Measurements from ENCODE around the gene CCL1. TPM values are rescaled to one million over a fixed set of nuclear protein-coding genes. Genes with fewer than 3 reads are reported as not detected.

CCL1 gene
- total and polyA plus RNA-seq, 9 of the 15 experiments (the other 6 are each of a cell fraction or from before 2014, with no cell fraction given) = 0.45 TPM; not detected in 8

DNA sequence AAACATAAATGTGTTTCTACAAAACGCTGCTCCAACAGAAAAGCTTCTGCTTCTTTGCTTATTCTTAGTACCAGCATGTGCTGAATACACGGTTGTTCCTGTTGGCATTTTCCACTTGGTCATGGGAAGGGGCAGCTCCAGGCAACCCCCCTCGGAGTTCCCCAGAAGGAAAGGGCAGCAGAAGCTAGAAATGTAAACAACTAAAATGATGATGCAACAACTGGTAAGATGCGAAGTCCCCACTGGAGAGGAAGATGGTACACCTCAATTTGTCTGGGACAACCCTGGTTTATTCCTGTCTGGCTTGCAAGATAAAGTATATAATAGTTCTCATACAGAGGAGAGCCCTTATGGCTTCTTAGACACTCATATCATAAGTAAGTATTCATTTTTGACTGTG is 16.0 kb downstream of the CCL1 start (continued):
- TF ChIP-seq, protein P1, sequence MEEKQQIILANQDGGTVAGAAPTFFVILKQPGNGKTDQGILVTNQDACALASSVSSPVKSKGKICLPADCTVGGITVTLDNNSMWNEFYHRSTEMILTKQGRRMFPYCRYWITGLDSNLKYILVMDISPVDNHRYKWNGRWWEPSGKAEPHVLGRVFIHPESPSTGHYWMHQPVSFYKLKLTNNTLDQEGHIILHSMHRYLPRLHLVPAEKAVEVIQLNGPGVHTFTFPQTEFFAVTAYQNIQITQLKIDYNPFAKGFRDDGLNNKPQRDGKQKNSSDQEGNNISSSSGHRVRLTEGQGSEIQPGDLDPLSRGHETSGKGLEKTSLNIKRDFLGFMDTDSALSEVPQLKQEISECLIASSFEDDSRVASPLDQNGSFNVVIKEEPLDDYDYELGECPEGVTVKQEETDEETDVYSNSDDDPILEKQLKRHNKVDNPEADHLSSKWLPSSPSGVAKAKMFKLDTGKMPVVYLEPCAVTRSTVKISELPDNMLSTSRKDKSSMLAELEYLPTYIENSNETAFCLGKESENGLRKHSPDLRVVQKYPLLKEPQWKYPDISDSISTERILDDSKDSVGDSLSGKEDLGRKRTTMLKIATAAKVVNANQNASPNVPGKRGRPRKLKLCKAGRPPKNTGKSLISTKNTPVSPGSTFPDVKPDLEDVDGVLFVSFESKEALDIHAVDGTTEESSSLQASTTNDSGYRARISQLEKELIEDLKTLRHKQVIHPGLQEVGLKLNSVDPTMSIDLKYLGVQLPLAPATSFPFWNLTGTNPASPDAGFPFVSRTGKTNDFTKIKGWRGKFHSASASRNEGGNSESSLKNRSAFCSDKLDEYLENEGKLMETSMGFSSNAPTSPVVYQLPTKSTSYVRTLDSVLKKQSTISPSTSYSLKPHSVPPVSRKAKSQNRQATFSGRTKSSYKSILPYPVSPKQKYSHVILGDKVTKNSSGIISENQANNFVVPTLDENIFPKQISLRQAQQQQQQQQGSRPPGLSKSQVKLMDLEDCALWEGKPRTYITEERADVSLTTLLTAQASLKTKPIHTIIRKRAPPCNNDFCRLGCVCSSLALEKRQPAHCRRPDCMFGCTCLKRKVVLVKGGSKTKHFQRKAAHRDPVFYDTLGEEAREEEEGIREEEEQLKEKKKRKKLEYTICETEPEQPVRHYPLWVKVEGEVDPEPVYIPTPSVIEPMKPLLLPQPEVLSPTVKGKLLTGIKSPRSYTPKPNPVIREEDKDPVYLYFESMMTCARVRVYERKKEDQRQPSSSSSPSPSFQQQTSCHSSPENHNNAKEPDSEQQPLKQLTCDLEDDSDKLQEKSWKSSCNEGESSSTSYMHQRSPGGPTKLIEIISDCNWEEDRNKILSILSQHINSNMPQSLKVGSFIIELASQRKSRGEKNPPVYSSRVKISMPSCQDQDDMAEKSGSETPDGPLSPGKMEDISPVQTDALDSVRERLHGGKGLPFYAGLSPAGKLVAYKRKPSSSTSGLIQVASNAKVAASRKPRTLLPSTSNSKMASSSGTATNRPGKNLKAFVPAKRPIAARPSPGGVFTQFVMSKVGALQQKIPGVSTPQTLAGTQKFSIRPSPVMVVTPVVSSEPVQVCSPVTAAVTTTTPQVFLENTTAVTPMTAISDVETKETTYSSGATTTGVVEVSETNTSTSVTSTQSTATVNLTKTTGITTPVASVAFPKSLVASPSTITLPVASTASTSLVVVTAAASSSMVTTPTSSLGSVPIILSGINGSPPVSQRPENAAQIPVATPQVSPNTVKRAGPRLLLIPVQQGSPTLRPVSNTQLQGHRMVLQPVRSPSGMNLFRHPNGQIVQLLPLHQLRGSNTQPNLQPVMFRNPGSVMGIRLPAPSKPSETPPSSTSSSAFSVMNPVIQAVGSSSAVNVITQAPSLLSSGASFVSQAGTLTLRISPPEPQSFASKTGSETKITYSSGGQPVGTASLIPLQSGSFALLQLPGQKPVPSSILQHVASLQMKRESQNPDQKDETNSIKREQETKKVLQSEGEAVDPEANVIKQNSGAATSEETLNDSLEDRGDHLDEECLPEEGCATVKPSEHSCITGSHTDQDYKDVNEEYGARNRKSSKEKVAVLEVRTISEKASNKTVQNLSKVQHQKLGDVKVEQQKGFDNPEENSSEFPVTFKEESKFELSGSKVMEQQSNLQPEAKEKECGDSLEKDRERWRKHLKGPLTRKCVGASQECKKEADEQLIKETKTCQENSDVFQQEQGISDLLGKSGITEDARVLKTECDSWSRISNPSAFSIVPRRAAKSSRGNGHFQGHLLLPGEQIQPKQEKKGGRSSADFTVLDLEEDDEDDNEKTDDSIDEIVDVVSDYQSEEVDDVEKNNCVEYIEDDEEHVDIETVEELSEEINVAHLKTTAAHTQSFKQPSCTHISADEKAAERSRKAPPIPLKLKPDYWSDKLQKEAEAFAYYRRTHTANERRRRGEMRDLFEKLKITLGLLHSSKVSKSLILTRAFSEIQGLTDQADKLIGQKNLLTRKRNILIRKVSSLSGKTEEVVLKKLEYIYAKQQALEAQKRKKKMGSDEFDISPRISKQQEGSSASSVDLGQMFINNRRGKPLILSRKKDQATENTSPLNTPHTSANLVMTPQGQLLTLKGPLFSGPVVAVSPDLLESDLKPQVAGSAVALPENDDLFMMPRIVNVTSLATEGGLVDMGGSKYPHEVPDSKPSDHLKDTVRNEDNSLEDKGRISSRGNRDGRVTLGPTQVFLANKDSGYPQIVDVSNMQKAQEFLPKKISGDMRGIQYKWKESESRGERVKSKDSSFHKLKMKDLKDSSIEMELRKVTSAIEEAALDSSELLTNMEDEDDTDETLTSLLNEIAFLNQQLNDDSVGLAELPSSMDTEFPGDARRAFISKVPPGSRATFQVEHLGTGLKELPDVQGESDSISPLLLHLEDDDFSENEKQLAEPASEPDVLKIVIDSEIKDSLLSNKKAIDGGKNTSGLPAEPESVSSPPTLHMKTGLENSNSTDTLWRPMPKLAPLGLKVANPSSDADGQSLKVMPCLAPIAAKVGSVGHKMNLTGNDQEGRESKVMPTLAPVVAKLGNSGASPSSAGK (IDR thresholded peaks at IDR 0.05) = no peak
- TF ChIP-seq, protein P2, sequence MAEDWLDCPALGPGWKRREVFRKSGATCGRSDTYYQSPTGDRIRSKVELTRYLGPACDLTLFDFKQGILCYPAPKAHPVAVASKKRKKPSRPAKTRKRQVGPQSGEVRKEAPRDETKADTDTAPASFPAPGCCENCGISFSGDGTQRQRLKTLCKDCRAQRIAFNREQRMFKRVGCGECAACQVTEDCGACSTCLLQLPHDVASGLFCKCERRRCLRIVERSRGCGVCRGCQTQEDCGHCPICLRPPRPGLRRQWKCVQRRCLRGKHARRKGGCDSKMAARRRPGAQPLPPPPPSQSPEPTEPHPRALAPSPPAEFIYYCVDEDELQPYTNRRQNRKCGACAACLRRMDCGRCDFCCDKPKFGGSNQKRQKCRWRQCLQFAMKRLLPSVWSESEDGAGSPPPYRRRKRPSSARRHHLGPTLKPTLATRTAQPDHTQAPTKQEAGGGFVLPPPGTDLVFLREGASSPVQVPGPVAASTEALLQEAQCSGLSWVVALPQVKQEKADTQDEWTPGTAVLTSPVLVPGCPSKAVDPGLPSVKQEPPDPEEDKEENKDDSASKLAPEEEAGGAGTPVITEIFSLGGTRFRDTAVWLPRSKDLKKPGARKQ (CRISPR knock-in tag; IDR thresholded peaks at IDR 0.05) = no peak
- TF ChIP-seq ETV1 (tag; conservative IDR thresholded peaks at IDR 0.05; ENCODE audit: low read depth) (no peak), IFI16 (CRISPR knock-in tag; IDR thresholded peaks at IDR 0.05) (no peak), CXXC5 (CRISPR knock-in tag; IDR thresholded peaks at IDR 0.05) (peak; percentile 26; the same call in 1 of the 2 replicates), ZNF436 (CRISPR knock-in tag; IDR thresholded peaks at IDR 0.05) (no peak), ZBTB17 (CRISPR knock-in tag; IDR thresholded peaks at IDR 0.05) (no peak), CTBP1 (IDR thresholded peaks at IDR 0.05; ENCODE audit: borderline replicate concordance) (peak; percentile 37), SREBF1 (IDR thresholded peaks at IDR 0.05; ENCODE audit: borderline replicate concordance, low read depth, low read length) (no peak), ZNF347 (CRISPR knock-in tag; IDR thresholded peaks at IDR 0.05; ENCODE audit: low read depth) (no peak), HSF4 (CRISPR knock-in tag; IDR thresholded peaks at IDR 0.05; ENCODE audit: borderline replicate concordance) (no peak), BMI1 (IDR thresholded peaks at IDR 0.05; ENCODE audit: low read length) (no peak), SIX5 (IDR thresholded peaks at IDR 0.05; ENCODE audit: borderline replicate concordance in 1 of 2, insufficient read depth in 1 of 2, low read depth in 1 of 2, low read length in 2 of 2) (no peak), PTTG1 (tag; IDR thresholded peaks at IDR 0.05; ENCODE audit: low read depth) (no peak), PURB (CRISPR knock-in tag; IDR thresholded peaks at IDR 0.05; ENCODE audit: low read depth) (no peak)
- TF ChIP-seq, protein P3, sequence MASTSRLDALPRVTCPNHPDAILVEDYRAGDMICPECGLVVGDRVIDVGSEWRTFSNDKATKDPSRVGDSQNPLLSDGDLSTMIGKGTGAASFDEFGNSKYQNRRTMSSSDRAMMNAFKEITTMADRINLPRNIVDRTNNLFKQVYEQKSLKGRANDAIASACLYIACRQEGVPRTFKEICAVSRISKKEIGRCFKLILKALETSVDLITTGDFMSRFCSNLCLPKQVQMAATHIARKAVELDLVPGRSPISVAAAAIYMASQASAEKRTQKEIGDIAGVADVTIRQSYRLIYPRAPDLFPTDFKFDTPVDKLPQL (IDR thresholded peaks at IDR 0.05; ENCODE audit: extremely low read depth, insufficient read length) = no peak

All from K562 (cell line).